T-cell (primary cell): ENCODE results near the gene BACH1. TPM values are rescaled to one million over a fixed set of nuclear protein-coding genes. Genes with fewer than 3 reads are reported as not detected.
"Not testable (repeated sequence)": the region's sequence is repeated elsewhere in the genome, so short reads cannot be mapped to it uniquely, and the experiment has no call there.

ENCODE experiments used
- ATAC-seq, 4 experiments: fragments of 200-7000 bp in 3 of 4; fragments of 150-1000 bp in 1 of 4; cut with Tn5 transposase; replicated peaks in 1 of 4; 1 replicate in 3 of 4; 2 replicates in 1 of 4; pipeline ENCODE4 v1.10.0; 2021; ENCODE audit warnings: moderate library complexity in 3 of 4, mild to moderate bottlenecking in 2 of 4, moderate number of reproducible peaks in 1 of 4
- CTCF ChIA-PET, 2 donors: fragments of 300-600 bp; sonication (Branson Sonifier 250); formaldehyde crosslinking; loops; one replicate each; lab custom pipeline; 2022; ENCODE audit warnings: antibody characterized with exemption in 2 of 2; lab: Charles Lee
- POLR2A ChIA-PET, 2 donors: fragments of 300-600 bp; sonication (Branson Sonifier 250); formaldehyde crosslinking; loops; one replicate each; lab custom pipeline; 2022; ENCODE audit warnings: antibody characterized with exemption in 2 of 2; lab: Charles Lee
- DNase-seq, 35 experiments: peaks; one replicate each; pipeline versions ENCODE4 v3.0.0 to v3.0.0-alpha.2; 2013 to 2023
- H3K27ac ChIP-seq: one replicate; pipeline ENCODE4 v1.5.1; 2013; ENCODE audit warnings: low read length
- H3K27me3 ChIP-seq, 2 experiments: replicated peaks in 1 of 2; 1 replicate in 1 of 2; 2 replicates in 1 of 2; pipeline versions ENCODE4 v1.6.1 to v1.7.0; 2013; ENCODE audit warnings: low read length in 1 of 2, mixed read lengths in 1 of 2; ENCODE audit not compliant: control insufficient read depth in 2 of 2, insufficient read depth in 2 of 2; ENCODE audit errors: extremely low read depth in 1 of 2
- H3K36me3 ChIP-seq, 2 donors: 1 replicate in 1 of 2; 2 replicates in 1 of 2; pipeline versions ENCODE4 v1.6.1 to v1.7.0; 2013; ENCODE audit warnings: low read length in 1 of 2; ENCODE audit not compliant: control insufficient read depth in 2 of 2, insufficient read depth in 1 of 2; ENCODE audit errors: extremely low read depth in 1 of 2
- H3K4me1 ChIP-seq, 2 experiments: 1 replicate in 1 of 2; 2 replicates in 1 of 2; pipeline versions ENCODE4 v1.6.1 to v1.7.0; 2013; ENCODE audit warnings: low read length in 2 of 2, mixed read lengths in 1 of 2; ENCODE audit not compliant: insufficient read depth in 2 of 2, control insufficient read depth in 1 of 2; ENCODE audit errors: extremely low read depth in 1 of 2
- H3K4me3 ChIP-seq, 2 donors: 1 replicate in 1 of 2; 2 replicates in 1 of 2; pipeline versions ENCODE4 v1.5.1 to v1.7.0; 2013; ENCODE audit warnings: mild to moderate bottlenecking in 2 of 2, low read length in 1 of 2, moderate library complexity in 1 of 2; ENCODE audit not compliant: control insufficient read depth in 1 of 2; ENCODE audit errors: extremely low read depth in 1 of 2
- H3K9me3 ChIP-seq: 2 replicates; pipeline ENCODE4 v1.7.0; 2013
- H3K27ac Mint-ChIP-seq, 2 donors: one replicate each; pipeline ENCODE4 v1.8.0; 2020 to 2021; ENCODE audit warnings: mild to moderate bottlenecking in 2 of 2, mixed read lengths in 2 of 2
- H3K27me3 Mint-ChIP-seq, 2 donors: one replicate each; pipeline ENCODE4 v1.8.0; 2021 to 2022; ENCODE audit warnings: mixed read lengths in 2 of 2
- H3K36me3 Mint-ChIP-seq: one replicate; pipeline ENCODE4 v1.8.0; 2021; ENCODE audit warnings: mixed read lengths
- H3K4me1 Mint-ChIP-seq, 3 donors: one replicate each; pipeline ENCODE4 v1.8.0; 2020 to 2022; ENCODE audit warnings: mixed read lengths in 3 of 3, mild to moderate bottlenecking in 1 of 3
- H3K4me3 Mint-ChIP-seq, 3 donors: one replicate each; pipeline ENCODE4 v1.8.0; 2020 to 2022; ENCODE audit warnings: mild to moderate bottlenecking in 3 of 3, mixed read lengths in 3 of 3, moderate library complexity in 3 of 3
- H3K9me3 Mint-ChIP-seq, 3 donors: one replicate each; pipeline ENCODE4 v1.8.0; 2020 to 2022; ENCODE audit warnings: mixed read lengths in 3 of 3
- WGBS: methylation state at CpG from one replicate; pipeline ENCODE4 v1.1.5; 2013; ENCODE audit warnings: missing lambda C conversion rate; ENCODE audit not compliant: insufficient coverage; 5-methylcytosine and 5-hydroxymethylcytosine counted together
- total RNA-seq, 35 experiments: library from RNA in 6 of 35; stranded (reverse) in 6 of 35; fragments of 120-200 nt in 1 of 35; gene quantifications; one replicate each; pipeline versions ENCODE4 v1.2.1 to v1.2.4 and lab custom pipeline; 2013 to 2026

Gene BACH1
- total RNA-seq, 5 donors from 2014 or later (not counting 1 experiment from before 2014, with no cell fraction given): 42.9 to 54.8 (median 52.8) TPM

DNA sequence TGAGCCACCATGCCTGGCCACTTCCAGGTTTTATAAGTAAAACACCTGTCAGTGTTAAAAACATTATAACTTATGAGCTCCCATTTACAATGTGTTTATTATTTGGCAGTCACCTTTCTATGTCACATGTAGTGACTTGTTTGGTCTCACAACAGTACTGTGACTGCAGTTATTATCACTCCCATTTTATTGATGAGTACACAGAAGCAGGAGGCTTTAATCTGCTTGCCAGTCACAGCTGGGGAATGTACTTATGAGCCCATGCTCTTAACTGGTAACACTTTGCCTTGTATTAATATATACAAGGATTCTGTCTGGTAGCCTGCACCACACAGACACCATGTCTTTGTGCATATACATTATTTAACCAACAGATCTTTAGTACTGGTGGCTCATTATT is 31.1 kb upstream of the BACH1 start:
- Histone ChIP-seq H3K9me3 (no peaks in the 10 kb centered on the region), H3K36me3 (no peaks in the 10 kb centered on the region), H3K4me1 (no peaks in the 10 kb centered on the region), H3K27ac (no peak overlapping the region), H3K27me3 (no peaks in the 10 kb centered on the region), H3K4me3 (no peak overlapping the region)
- Mint-ChIP-seq H3K4me1 (no peaks in the 10 kb centered on the region), H3K36me3 (no peaks in the 10 kb centered on the region), H3K4me3 (no peak overlapping the region), H3K27me3 (no peaks in the 10 kb centered on the region), H3K9me3 (no peaks in the 10 kb centered on the region), H3K27ac (no peak overlapping the region)
- no peak for DNase-seq
- ChIA-PET POLR2A (no interaction called here), CTCF (interaction anchor here in 1 of 2 donors (0.8 kb wide), 1 partner anchor 36 kb away, joined by 3 read pairs; no protein-coding TSS in a partner anchor)
- ATAC-seq: no peak

DNA sequence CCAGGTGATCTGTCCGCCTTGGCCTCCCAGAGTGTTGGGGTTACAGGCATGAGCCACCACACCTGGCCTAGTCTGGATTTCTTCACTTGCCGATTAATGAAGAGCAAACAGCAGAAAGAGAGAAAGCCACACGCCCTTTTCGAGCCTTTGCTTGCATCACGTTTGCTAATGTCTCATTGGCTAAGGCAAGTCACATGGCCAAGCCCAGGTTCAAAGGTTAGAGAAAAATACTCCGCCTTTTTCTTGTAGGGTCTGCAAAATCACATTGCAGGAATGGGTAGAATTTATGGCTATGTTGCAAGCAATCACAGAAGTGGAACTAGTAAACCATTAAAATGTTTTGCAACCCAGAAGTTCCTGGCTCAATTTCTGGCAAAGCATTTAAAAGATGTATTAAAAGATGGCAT is 26.8 kb upstream of the BACH1 start:
- Mint-ChIP-seq H3K4me1 (no peaks in the 10 kb centered on the region), H3K9me3 (no peaks in the 10 kb centered on the region), H3K27ac (no peak overlapping the region), H3K27me3 (no peaks in the 10 kb centered on the region), H3K36me3 (no peaks in the 10 kb centered on the region), H3K4me3 (no peak overlapping the region)
- H3K27ac ChIP-seq: no peak overlapping the region
- ChIA-PET POLR2A (interaction anchor here in 1 of 2 donors (0.6 kb wide), 1 partner anchor 11 kb away, joined by 4 read pairs; no protein-coding TSS in a partner anchor), CTCF (no interaction called here)
- no peaks in the 10 kb centered on the region for H3K4me1 ChIP-seq
- H3K36me3 ChIP-seq: no peaks in the 10 kb centered on the region
- no peaks in the 10 kb centered on the region for H3K9me3 ChIP-seq
- DNase-seq: no peak
- no peaks in the 10 kb centered on the region for H3K27me3 ChIP-seq
- no peak for ATAC-seq
- WGBS: 90% methylated on average over 6 of the region's 6 CpGs
- H3K4me3 ChIP-seq: no peak overlapping the region

DNA sequence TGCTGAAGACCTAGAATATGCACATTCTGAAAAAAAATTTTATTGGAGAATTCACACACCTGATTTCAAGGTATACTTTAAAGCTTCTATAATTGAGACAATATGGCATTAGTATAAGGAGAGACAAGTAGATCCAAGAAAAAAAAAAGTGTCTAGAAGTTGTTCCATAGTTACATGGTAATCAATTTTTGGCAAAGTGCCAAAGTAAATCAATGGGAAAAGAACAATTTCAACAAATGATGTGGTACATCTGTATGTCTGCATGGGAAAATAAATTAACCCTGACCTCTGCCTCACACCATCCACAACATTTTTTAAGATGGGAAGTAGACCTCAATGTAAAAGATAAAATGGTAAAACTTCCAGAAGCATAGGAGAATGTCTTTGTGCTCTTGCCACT is 21.3 kb upstream of the BACH1 start:
- no peak overlapping the region for H3K27ac Mint-ChIP-seq
- Histone ChIP-seq H3K27ac (no peak overlapping the region), H3K9me3 (no peaks in the 10 kb centered on the region), H3K36me3 (no peaks in the 10 kb centered on the region), H3K4me3 (no peak overlapping the region), H3K27me3 (peaks cover 0 to 3% of the 10 kb centered on the region in 2 experiments), H3K4me1 (no peaks in the 10 kb centered on the region)
- no peak overlapping the region for H3K4me3 Mint-ChIP-seq
- peaks cover 0 to 4% (median 0%) of the 10 kb centered on the region in 3 donors for H3K4me1 Mint-ChIP-seq
- DNase-seq (no peak), ATAC-seq (no peak)
- H3K36me3 Mint-ChIP-seq: no peaks in the 10 kb centered on the region
- peaks cover 0 to 4% of the 10 kb centered on the region in 2 donors for H3K27me3 Mint-ChIP-seq
- CTCF ChIA-PET: no interaction called here
- POLR2A ChIA-PET: no interaction called here
- H3K9me3 Mint-ChIP-seq: peaks cover 0 to 5% (median 5%) of the 10 kb centered on the region in 3 donors

DNA sequence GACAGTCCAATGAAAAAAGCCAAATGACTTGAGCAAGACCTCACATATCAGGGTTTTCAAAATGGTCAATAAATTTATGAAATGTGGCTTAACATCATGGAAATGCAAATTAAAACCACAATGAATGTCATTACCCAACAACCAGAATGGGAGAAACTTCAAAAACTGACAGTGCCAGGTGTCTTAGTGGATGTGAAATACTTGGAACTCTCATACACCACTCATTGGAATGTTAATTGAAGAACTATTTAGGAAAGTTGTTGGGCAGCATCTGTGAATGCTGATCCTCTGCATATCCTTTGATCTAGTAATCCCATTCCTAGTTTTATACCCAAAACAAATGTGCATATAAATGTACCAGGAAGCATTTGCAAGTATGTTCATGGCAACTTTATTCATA is 19.2 kb upstream of the BACH1 start:
- Mint-ChIP-seq H3K4me1 (peaks cover 0 to 4% (median 0%) of the 10 kb centered on the region in 3 donors), H3K27ac (no peak overlapping the region), H3K4me3 (no peak overlapping the region), H3K36me3 (no peaks in the 10 kb centered on the region), H3K9me3 (peaks cover 0 to 9% (median 5%) of the 10 kb centered on the region in 3 donors), H3K27me3 (peaks cover 0 to 4% of the 10 kb centered on the region in 2 donors)
- no peak for ATAC-seq
- Histone ChIP-seq H3K27ac (no peak overlapping the region), H3K36me3 (no peaks in the 10 kb centered on the region), H3K9me3 (no peaks in the 10 kb centered on the region), H3K27me3 (peaks cover 0 to 3% of the 10 kb centered on the region in 2 experiments), H3K4me3 (no peak overlapping the region), H3K4me1 (no peaks in the 10 kb centered on the region)
- POLR2A ChIA-PET: no interaction called here
- CTCF ChIA-PET: no interaction called here
- DNase-seq: no peak

DNA sequence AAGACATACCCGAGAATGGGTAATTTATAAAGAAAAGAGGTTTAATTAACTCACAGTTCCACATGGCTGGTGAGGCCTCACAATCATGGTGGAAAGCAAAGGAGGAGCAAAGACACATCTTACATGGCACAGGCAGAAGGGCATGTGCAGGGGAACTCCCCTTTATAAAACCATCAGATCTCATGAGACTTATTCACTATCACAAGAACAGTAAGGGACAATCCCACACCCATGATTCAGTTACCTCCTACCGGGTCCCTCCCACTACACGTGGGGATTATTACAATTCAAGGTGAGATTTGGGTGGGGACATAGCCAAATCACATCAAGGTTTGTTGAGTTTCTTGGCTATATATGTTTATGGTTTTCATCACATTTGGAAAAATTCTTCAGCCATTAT is 16.9 kb upstream of the BACH1 start:
- H3K9me3 Mint-ChIP-seq, H3K27ac Mint-ChIP-seq, H3K36me3 Mint-ChIP-seq, H3K27me3 ChIP-seq, DNase-seq, ATAC-seq, H3K4me1 ChIP-seq, H3K36me3 ChIP-seq, POLR2A ChIA-PET, H3K4me3 Mint-ChIP-seq, H3K27me3 Mint-ChIP-seq, CTCF ChIA-PET, H3K9me3 ChIP-seq, H3K4me3 ChIP-seq, H3K4me1 Mint-ChIP-seq, H3K27ac ChIP-seq: not testable (repeated sequence)
- WGBS: no CpG with 5 or more reads among the region's 3 CpGs

DNA sequence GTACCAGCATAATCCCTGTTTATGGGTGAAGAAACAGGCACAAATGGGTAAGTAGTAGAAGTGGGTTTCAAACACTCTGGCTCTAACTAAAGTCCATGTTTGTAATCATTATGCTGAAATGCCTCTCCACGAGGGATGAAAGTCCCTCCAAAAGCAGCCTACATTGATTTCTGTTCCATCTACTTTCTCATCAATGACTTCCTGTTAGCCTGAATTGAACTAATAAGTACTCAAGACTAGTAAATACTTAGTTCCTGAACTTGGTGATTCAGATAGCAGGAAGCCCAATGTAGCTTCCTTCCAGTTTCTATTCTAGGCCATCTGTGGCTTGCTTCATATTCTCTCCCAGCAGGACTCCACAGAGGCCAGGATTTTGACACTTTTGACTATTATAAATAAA is 11.3 kb upstream of the BACH1 start:
- no peak overlapping the region for H3K4me3 Mint-ChIP-seq
- Histone ChIP-seq H3K27ac (no peak overlapping the region), H3K4me1 (no peaks in the 10 kb centered on the region), H3K9me3 (no peaks in the 10 kb centered on the region), H3K36me3 (no peaks in the 10 kb centered on the region), H3K4me3 (no peak overlapping the region), H3K27me3 (no peaks in the 10 kb centered on the region)
- ATAC-seq (no peak), DNase-seq (no peak)
- no peaks in the 10 kb centered on the region for H3K36me3 Mint-ChIP-seq
- peaks cover 0 to 4% of the 10 kb centered on the region in 2 donors for H3K27me3 Mint-ChIP-seq
- no peak overlapping the region for H3K27ac Mint-ChIP-seq
- H3K9me3 Mint-ChIP-seq: peaks cover 0 to 6% (median 4%) of the 10 kb centered on the region in 3 donors
- ChIA-PET CTCF (interaction anchor here in 1 of 2 donors (0.5 to 0.7 kb wide), 2 partner anchors 11 to 149 kb away, joined by 3 read pairs; no protein-coding TSS in a partner anchor), POLR2A (no interaction called here)
- no CpG with 5 or more reads among the region's 1 CpG for WGBS
- H3K4me1 Mint-ChIP-seq: peaks cover 0 to 6% (median 4%) of the 10 kb centered on the region in 3 donors

DNA sequence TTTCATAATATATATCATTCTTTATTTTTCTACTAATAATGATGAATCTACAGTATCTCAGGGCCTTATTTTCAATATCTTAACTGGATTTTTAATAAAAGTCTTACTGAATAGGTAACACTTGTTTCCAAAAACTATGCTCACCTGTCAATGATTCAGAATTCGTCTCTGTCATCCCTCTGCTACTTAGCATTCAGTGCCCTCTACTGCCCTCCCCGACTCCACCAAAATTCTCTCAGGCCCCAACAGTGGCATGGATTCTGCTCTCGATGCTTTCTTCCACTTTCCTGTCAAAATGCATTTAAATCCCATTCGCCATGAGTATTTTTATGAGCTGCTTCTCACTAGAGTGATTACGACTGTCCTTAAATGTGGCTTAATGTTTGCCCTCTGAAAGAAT is 10.5 kb upstream of the BACH1 start:
- Mint-ChIP-seq H3K4me3 (no peak overlapping the region), H3K9me3 (peaks cover 0 to 6% (median 0%) of the 10 kb centered on the region in 3 donors), H3K36me3 (no peaks in the 10 kb centered on the region), H3K4me1 (peaks cover under 1 to 6% (median 4%) of the 10 kb centered on the region in 3 donors), H3K27ac (no peak overlapping the region), H3K27me3 (peaks cover 0 to 4% of the 10 kb centered on the region in 2 donors)
- POLR2A ChIA-PET: no interaction called here
- ATAC-seq (no peak), DNase-seq (no peak)
- CTCF ChIA-PET: interaction anchor here (0.7 to 1.0 kb wide), 3 partner anchors 43 to 124 kb away, joined by 3 to 4 read pairs (median 3); no protein-coding TSS in a partner anchor
- Histone ChIP-seq H3K9me3 (no peaks in the 10 kb centered on the region), H3K4me3 (no peak overlapping the region), H3K36me3 (no peaks in the 10 kb centered on the region), H3K4me1 (no peaks in the 10 kb centered on the region), H3K27ac (no peak overlapping the region), H3K27me3 (no peaks in the 10 kb centered on the region)
- WGBS: 61% methylated on average over 2 of the region's 5 CpGs
